ENCODE results near the gene RNPEP. TPM values are rescaled to one million over a fixed set of nuclear protein-coding genes. Genes with fewer than 3 reads are reported as not detected.
A peak's percentile ranks its signal among the peaks of the same experiment; 100 is the strongest.
"Not testable (repeated sequence)": the region's sequence is repeated elsewhere in the genome, so short reads cannot be mapped to it uniquely, and the experiment has no call there.

Gene RNPEP
- total RNA-seq, 2 donors from 2014 or later: 36.9 to 39.8 TPM

GRCh38 chr1:202010180-202011015 lies 27.9 kb downstream of the RNPEP start, which contains the start of gene ELF3:
ELF3 (plus strand) TSS chr1:202010587; CDS start chr1:202011137, 550 bp downstream.
- Mint-ChIP-seq H3K4me1 (no peaks in the 10 kb centered on the region), H3K36me3 (ENCODE audit: low read depth) (peaks cover 8% of the 10 kb centered on the region), H3K4me3 (no peak within 1 kb of the TSS), H3K27me3 (no peaks in the 10 kb centered on the region), H3K9me3 (no peaks in the 10 kb centered on the region), H3K27ac (no peak within 1 kb of the TSS)
- ATAC-seq (replicated peaks): peak; percentile 71

- no peak for ATAC-seq (replicated peaks)
- Mint-ChIP-seq H3K27me3 (peaks cover 2% of the 10 kb centered on the region), H3K4me3 (no peak overlapping the region), H3K9me3 (no peaks in the 10 kb centered on the region), H3K27ac (no peak overlapping the region), H3K36me3 (ENCODE audit: low read depth) (no peaks in the 10 kb centered on the region), H3K4me1 (no peaks in the 10 kb centered on the region)
Observed at GRCh38 chr1:202011994-202012393, 29.5 kb downstream of the RNPEP start.

- Mint-ChIP-seq H3K4me3 (no peak overlapping the region), H3K27ac (no peak overlapping the region), H3K36me3 (ENCODE audit: low read depth) (no peaks in the 10 kb centered on the region), H3K9me3 (no peaks in the 10 kb centered on the region), H3K4me1 (no peaks in the 10 kb centered on the region), H3K27me3 (peaks cover 4% of the 10 kb centered on the region)
- no peak for ATAC-seq (replicated peaks)
Observed at GRCh38 chr1:202012544-202013478, 30.4 kb downstream of the RNPEP start.

GRCh38 chr1:202013603-202014002 lies 31.2 kb downstream of the RNPEP start:
- no peak for ATAC-seq (replicated peaks)
- no peaks in the 10 kb centered on the region for H3K36me3 Mint-ChIP-seq (ENCODE audit: low read depth)
- H3K9me3 Mint-ChIP-seq: no peaks in the 10 kb centered on the region
- no peak overlapping the region for H3K4me3 Mint-ChIP-seq
- peaks cover 4% of the 10 kb centered on the region for H3K27me3 Mint-ChIP-seq
- H3K27ac Mint-ChIP-seq: no peak overlapping the region
- H3K4me1 Mint-ChIP-seq: no peaks in the 10 kb centered on the region

- Mint-ChIP-seq H3K9me3 (no peaks in the 10 kb centered on the region), H3K36me3 (ENCODE audit: low read depth) (no peaks in the 10 kb centered on the region), H3K4me1 (no peaks in the 10 kb centered on the region), H3K27ac (no peak overlapping the region), H3K27me3 (peaks cover 8% of the 10 kb centered on the region), H3K4me3 (no peak overlapping the region)
- no peak for ATAC-seq (replicated peaks)
Observed at GRCh38 chr1:202014060-202014459, 31.6 kb downstream of the RNPEP start.

- no peaks in the 10 kb centered on the region for H3K4me1 Mint-ChIP-seq
- H3K4me3 Mint-ChIP-seq: no peak overlapping the region
- no peaks in the 10 kb centered on the region for H3K9me3 Mint-ChIP-seq
- peaks cover 9% of the 10 kb centered on the region for H3K27me3 Mint-ChIP-seq
- peak overlapping the region; percentile 33 for H3K27ac Mint-ChIP-seq
- H3K36me3 Mint-ChIP-seq (ENCODE audit: low read depth): no peaks in the 10 kb centered on the region
- ATAC-seq (replicated peaks): no peak
Observed at GRCh38 chr1:202014915-202015661, 32.6 kb downstream of the RNPEP start.

- Mint-ChIP-seq H3K36me3 (ENCODE audit: low read depth) (no peaks in the 10 kb centered on the region), H3K9me3 (no peaks in the 10 kb centered on the region), H3K4me3 (no peak overlapping the region), H3K27ac (no peak overlapping the region), H3K4me1 (no peaks in the 10 kb centered on the region), H3K27me3 (peaks cover 9% of the 10 kb centered on the region)
- ATAC-seq (replicated peaks): no peak
Observed at GRCh38 chr1:202015662-202015937, 33.2 kb downstream of the RNPEP start.

GRCh38 chr1:202016022-202016810 lies 33.8 kb downstream of the RNPEP start:
- H3K36me3 Mint-ChIP-seq (ENCODE audit: low read depth): no peaks in the 10 kb centered on the region
- ATAC-seq (replicated peaks): no peak
- H3K4me3 Mint-ChIP-seq: no peak overlapping the region
- no peak overlapping the region for H3K27ac Mint-ChIP-seq
- no peaks in the 10 kb centered on the region for H3K9me3 Mint-ChIP-seq
- H3K27me3 Mint-ChIP-seq: peaks cover 9% of the 10 kb centered on the region
- no peaks in the 10 kb centered on the region for H3K4me1 Mint-ChIP-seq

GRCh38 chr1:202016811-202017748 lies 34.6 kb downstream of the RNPEP start:
- no peak overlapping the region for H3K27ac Mint-ChIP-seq
- H3K9me3 Mint-ChIP-seq: no peaks in the 10 kb centered on the region
- H3K4me3 Mint-ChIP-seq: no peak overlapping the region
- peaks cover 13% of the 10 kb centered on the region for H3K27me3 Mint-ChIP-seq
- no peak for ATAC-seq (replicated peaks)
- no peaks in the 10 kb centered on the region for H3K4me1 Mint-ChIP-seq
- no peaks in the 10 kb centered on the region for H3K36me3 Mint-ChIP-seq (ENCODE audit: low read depth)

GRCh38 chr1:202017749-202018467 lies 35.5 kb downstream of the RNPEP start:
- Mint-ChIP-seq H3K27me3 (peaks cover 13% of the 10 kb centered on the region), H3K36me3 (ENCODE audit: low read depth) (no peaks in the 10 kb centered on the region), H3K4me1 (no peaks in the 10 kb centered on the region), H3K4me3 (no peak overlapping the region), H3K9me3 (no peaks in the 10 kb centered on the region), H3K27ac (no peak overlapping the region)
- no peak for ATAC-seq (replicated peaks)

- Mint-ChIP-seq H3K9me3 (no peaks in the 10 kb centered on the region), H3K4me1 (no peaks in the 10 kb centered on the region), H3K27ac (no peak overlapping the region), H3K36me3 (ENCODE audit: low read depth) (no peaks in the 10 kb centered on the region), H3K4me3 (no peak overlapping the region), H3K27me3 (peaks cover 13% of the 10 kb centered on the region)
- ATAC-seq (replicated peaks): no peak
Observed at GRCh38 chr1:202018468-202019234, 36.2 kb downstream of the RNPEP start.

GRCh38 chr1:202019235-202019558 lies 36.7 kb downstream of the RNPEP start:
- H3K27ac Mint-ChIP-seq, H3K9me3 Mint-ChIP-seq: not testable (repeated sequence)

More at GRCh38 chr1:202019235-202019558, 36.7 kb downstream of the RNPEP start:
- H3K36me3 Mint-ChIP-seq (ENCODE audit: low read depth); H3K4me1 Mint-ChIP-seq; ATAC-seq (replicated peaks); H3K4me3 Mint-ChIP-seq: not testable (repeated sequence)
- H3K27me3 Mint-ChIP-seq: peaks cover 13% of the 10 kb centered on the region
